A549 (cell line): ENCODE results near the gene RASA3.

Source experiments
- JUNB ChIP-seq: fragments of >200 bp; sonication (Bioruptor Twin); formaldehyde crosslinking; IDR thresholded peaks from 2 replicates; pipeline ENCODE4 v1.6.1; 2016
- MAZ ChIP-seq: fragments of 150-350 bp; IDR thresholded peaks from 2 replicates; pipeline ENCODE4 v1.6.1; 2014; ENCODE audit warnings: antibody characterized with exemption, low read depth, low read length, borderline replicate concordance
- ZNF302 ChIP-seq: fragments of 250-450 bp; sonication (Bioruptor Pico); IDR thresholded peaks from 2 replicates; pipeline ENCODE4 v1.9.0; 2021; ENCODE audit warnings: inconsistent platforms, mild to moderate bottlenecking, moderate library complexity
- TF ChIP-seq, protein P1 (sequence below): fragments of >200 bp; sonication (Bioruptor Twin); formaldehyde crosslinking; IDR thresholded peaks from 3 replicates; pipeline ENCODE4 v1.5.1; 2016

DNA sequence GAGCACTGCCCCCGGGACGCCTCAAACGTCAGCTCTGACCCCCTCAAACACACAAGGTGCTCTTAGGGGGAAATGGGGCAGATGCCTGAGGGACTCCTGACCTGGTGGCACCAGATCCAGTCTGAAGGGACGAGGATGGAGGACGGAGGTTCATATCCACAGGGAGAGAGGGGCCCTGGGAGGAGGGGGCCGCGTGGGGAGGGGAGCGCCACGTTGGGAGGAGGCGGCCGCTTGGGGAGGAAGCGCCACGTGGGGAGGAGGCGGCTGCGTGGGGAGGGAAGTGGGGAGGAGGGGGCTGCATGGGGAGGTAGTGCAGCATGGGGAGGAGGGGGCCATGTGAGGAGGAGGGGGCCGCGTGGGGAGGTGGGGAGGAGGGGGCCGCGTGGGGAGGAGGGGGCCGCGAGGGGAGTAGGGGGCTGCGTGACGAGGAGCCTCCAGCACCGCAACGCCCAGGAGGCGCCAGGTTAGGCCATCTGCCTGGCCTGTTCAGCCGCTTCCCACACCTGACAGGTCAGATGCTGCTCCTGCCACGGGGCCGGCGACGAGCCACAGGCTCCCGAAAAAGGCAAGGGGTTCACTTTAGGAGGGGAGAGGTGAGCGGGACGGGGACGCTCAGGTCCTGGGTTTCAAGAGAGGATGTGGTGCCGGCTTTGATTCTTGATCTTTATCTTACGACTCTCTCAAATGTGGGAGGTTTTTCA is 121.9 kb downstream of the RASA3 start:
- TF ChIP-seq ZNF302 (no peak), MAZ (no peak), JUNB (no peak)
- TF ChIP-seq, protein P1, sequence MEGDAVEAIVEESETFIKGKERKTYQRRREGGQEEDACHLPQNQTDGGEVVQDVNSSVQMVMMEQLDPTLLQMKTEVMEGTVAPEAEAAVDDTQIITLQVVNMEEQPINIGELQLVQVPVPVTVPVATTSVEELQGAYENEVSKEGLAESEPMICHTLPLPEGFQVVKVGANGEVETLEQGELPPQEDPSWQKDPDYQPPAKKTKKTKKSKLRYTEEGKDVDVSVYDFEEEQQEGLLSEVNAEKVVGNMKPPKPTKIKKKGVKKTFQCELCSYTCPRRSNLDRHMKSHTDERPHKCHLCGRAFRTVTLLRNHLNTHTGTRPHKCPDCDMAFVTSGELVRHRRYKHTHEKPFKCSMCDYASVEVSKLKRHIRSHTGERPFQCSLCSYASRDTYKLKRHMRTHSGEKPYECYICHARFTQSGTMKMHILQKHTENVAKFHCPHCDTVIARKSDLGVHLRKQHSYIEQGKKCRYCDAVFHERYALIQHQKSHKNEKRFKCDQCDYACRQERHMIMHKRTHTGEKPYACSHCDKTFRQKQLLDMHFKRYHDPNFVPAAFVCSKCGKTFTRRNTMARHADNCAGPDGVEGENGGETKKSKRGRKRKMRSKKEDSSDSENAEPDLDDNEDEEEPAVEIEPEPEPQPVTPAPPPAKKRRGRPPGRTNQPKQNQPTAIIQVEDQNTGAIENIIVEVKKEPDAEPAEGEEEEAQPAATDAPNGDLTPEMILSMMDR, result no peak
